Measurements from ENCODE around the gene UBE2D2. TPM values are rescaled to one million over a fixed set of nuclear protein-coding genes. Genes with fewer than 3 reads are reported as not detected.

UBE2D2 gene
- total RNA-seq, 1 donor from 2014 or later = 78.2 TPM

DNA sequence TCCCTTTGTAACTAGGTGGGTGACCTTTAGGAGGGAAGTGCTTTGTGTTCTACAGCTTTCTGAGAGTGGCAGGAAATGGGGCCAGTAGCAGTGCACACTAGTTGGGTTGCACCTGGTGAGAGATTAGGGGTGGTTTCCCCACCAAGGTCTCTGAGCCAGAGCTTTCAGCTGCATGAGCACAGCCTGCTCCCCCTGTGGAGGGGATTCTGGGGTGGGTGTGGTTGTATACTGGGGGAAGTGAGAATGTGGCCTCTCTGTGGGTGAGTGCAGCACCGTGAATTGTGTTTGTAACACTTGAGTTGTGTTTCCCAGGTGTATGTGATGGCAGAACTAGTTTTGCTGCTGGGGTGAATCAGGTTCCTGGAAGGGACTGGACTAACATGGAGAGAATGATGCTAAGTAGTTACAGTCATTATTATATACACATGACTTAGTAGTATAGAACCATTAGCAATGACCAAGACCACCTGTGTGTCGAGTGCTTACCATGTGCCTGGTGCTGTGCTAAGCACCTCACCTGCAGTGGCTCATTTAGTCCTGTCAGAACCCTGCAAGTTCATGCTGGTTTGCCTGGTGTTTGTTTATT is 75.2 kb downstream of the UBE2D2 start:
- DNase-seq (ENCODE audit: low read depth) = no peak

DNA sequence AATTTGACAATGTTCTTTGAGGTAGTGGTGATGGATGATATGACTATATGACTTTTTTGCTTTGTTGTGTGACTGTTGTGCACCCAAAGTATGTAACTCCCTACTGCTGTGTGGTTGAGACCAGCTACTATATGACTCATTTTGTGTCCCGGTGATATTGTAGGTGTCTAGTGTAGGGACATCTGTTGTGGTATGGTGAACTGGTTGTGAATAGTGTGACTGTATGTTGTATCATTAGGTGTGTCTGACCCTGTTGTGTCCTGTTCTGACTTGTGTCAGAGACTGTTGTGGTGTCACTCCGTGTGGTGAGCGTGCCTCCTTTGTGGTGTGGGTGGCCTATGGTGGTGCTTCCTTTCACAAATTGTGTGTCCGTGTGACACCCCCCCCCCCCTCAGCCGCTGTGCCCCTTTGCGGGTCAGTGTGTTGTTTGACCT is 75.9 kb downstream of the UBE2D2 start:
- peak; percentile 61 for DNase-seq (ENCODE audit: low read depth)

DNA sequence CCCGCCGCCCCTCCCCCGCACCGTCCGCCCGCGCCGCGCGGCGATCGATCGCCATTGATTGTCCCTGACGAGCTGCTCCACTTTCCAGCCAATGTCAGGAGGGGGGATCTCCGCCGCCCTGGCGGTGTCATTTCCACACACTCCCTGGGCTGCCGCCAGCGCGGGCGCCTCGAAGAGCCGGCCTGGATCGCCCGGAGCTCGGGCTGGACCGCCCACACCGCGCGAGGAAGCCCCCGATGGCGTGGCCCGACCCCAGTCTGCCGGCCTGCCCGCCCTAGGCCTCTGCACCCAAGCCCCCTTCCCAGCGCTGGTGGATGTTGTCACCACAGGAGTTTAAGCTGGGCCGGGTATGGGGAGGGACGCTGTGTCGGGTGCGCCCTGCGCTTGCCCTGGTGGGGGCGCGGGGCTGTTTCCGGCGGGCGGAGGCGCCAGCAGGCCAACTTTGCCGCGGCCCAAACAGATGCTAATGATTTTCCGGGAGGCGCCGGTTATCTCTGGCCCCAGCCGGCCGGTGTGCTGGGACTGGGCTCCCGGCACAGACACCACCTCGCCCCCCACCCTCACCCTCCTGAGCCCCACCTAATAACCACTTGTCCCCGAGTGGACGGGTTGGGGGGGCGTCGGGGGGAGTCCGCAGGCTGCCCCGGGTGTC is 76.4 kb downstream of the UBE2D2 start:
- no peak for DNase-seq (ENCODE audit: low read depth)

DNA sequence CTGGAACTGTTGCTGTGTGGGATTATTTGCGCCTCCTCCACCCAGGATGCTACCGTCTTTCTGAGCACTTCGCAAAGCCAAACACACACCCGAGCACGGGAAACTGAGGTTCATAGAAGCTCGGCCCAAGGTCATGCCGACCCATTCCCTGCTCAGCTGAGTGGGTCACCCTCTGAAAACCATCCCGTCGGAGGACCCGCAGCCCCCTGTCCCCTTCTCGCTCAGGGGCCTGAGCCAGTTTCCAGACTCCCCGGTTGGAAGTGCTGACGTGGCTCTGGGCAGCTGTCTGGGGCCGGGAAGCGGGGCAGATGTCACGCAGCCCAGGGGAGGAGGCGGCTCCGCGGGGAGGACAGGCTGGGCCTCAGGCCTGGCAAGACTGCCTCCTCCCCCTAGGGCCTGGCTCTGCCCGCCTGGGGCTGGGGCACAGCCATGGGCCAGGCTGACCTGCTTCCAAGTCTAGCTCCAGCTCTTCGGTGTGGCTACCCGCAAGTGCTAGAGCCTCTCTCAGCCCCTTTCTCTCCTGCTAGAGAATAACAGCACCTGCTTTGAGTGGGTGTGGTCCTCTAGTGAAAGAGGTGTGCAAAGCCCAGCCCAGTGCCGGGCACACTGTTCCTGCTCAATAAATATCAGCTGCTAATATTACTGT is 77.1 kb downstream of the UBE2D2 start:
- peak; percentile 69 for DNase-seq (ENCODE audit: low read depth)

DNA sequence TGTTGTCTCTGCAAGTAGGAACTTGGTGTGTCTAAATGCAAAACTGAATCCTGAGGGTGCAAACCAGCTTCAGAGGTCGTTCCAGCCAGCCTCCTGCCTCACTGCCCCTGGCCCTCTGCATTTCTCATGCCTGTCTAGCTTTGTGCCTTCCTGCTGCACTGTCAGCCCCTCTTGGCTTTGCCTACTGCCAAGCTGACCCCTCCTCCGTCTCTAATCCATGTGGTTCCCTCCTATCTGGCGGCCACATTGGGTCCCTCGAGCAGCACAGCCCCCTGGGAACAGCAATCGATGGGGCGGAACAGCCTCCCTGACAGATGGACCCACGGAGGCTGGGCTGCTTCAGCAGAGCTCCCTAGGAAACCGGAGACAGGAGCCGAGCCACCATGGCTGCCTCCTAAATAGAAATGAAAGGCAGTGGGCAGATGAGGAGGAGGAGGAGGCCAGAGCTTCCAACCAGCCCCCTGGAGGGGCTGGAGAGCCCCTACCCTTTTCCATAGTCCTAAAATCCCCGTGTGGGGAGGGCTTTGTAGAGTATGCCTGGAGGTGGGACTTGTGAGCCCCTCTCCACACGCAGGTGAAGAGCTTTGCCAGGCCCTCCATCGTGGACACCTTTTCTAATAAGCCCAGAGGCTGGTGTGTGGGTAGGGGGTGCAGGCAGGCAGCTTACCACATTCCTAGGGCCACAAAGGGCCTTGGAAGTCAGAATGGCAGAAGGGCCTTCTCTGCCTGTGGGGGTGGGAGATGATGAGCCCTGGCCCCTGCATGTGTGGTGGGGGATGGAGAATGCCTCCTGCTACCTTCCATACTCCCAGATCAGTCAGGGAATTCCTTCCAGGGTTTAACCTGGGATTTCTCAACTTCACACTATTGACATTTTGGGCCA is 77.8 kb downstream of the UBE2D2 start:
- no peak for DNase-seq (ENCODE audit: low read depth)

DNA sequence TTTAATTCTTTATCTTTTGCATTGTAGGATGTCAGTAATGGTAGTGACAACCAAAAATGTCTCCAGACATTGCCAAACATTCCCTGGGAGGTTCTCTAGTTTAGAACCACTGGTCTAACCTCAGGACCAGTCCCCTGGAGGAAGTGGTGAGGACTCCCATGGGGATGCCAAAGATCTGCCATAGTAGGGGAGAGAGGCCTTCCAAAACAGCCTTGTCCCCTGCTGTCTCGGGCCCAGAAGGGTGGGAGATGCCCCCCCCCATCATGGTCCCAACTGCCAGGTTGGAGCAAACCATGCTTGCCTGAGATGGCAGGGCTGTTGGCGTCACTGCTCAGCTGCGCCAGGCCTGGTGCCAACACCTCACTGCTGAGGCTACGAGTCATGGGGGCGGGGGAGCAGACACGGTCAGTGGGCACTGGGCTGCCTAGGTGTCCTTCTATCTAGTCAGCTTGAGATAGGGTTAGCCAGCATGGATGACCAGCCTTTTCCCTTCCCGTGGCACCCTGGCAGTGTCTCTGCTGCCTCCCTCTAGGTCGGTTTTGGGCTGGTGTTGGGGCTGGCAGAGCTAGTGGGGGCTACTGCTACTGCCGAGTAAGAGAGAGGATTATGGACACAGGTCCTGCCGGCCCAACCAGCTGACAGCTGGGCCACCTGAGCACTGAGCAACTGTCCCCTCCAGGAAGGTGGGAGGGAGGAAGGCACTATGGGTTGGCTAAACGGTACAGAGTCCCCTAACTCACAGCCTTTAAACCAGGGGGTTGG is 78.7 kb downstream of the UBE2D2 start:
- peak; percentile 59 for DNase-seq (ENCODE audit: low read depth)

DNA sequence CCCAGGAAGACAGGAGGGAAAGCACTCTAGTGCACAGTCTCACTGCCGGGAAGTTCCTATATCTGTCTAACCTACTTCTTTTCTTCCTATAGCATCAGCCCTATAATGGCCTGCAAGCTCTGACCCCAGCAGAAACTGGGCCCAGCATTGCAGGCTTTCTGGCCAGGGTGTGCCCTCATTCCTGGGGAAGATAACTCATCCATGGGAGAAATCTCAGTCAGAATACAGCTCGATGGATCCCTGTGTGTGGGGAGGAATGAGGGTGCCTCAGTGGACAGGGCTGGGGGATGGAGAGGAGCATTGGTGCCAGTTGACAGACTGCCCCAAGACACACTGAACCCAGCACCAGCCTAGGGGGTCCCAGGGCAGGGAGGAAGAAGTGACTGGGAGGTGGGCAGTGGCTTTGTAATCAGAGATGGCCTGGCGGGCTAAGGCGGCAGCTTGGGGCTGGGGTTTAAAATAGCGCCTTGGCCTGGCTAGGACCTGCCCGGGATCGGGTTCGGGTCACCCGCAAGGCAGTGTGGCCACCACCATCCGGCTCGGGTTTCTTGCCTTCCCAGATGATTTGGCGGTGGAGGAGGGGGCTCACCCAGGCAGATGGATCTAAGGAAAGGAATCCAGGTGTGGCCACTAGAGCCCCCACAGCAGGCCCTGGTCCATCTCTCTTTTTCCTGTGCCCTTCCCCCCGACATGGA is 79.4 kb downstream of the UBE2D2 start:
- DNase-seq (ENCODE audit: low read depth) = no peak

DNA sequence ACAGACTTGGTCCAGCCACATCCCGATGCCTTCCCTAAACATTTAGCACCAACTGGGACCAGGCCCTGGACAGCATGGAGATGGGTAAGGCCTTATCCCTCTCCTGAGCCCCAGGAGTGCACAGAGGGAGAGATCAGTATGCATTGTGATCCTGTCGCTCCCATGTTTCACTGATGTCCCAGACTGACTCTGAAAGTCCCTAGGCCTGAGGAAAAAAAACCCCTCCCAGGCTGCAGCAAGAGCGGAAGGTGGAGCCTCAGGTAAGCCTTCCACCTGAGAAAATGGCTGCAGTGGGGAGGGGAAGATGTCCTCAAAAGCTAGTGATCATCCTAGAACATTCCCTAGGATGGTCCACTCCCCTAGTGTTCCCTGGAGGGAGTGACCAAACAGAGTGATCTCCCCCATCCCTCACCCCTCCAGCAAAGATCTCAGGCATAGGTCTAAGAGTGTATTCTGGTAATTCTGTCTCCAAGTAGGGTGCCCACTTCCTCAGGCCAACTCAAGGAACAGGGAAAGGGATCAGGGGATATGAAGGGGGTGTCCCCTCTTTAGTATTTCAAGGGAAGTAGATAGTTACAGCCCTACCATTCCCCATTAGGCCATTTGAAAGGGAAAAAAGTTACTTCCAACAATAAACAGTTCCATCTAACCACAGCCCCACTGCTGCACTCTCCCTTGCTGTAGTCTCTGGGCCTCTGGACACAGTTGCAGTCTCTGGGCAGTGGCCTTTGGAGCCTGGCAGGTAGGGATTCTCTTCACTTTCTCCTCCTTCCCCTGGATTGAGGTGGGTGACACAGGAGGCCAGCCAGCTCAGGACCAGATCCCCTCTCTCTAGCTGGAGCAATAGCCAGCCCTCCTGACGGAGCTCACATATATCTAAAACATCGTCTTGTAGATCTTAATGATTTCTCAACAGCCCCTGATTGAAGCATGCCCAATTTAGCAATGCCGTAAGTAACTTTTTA is 80.3 kb downstream of the UBE2D2 start:
- no peak for DNase-seq (ENCODE audit: low read depth)

DNA sequence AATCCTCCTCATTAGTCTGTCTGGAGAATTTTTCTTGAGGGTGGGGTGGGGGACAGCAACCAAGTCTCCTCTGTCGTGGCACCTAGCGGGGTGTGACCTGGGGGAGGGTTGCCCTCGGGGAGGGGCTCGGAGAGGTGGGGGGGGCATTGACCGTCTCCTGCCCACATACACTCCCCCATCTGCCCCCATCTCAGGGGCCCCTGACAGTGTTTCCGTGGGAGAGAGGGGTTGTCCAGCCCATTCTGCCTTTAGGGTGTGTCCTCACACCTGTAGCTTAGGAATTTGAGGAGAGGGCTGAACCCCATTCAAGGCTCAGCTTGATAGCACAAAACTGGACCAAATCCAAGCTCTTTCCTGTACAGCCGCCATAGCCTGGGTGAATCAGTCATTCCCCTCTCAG is 81.1 kb downstream of the UBE2D2 start:
- no peak for DNase-seq (ENCODE audit: low read depth)

DNA sequence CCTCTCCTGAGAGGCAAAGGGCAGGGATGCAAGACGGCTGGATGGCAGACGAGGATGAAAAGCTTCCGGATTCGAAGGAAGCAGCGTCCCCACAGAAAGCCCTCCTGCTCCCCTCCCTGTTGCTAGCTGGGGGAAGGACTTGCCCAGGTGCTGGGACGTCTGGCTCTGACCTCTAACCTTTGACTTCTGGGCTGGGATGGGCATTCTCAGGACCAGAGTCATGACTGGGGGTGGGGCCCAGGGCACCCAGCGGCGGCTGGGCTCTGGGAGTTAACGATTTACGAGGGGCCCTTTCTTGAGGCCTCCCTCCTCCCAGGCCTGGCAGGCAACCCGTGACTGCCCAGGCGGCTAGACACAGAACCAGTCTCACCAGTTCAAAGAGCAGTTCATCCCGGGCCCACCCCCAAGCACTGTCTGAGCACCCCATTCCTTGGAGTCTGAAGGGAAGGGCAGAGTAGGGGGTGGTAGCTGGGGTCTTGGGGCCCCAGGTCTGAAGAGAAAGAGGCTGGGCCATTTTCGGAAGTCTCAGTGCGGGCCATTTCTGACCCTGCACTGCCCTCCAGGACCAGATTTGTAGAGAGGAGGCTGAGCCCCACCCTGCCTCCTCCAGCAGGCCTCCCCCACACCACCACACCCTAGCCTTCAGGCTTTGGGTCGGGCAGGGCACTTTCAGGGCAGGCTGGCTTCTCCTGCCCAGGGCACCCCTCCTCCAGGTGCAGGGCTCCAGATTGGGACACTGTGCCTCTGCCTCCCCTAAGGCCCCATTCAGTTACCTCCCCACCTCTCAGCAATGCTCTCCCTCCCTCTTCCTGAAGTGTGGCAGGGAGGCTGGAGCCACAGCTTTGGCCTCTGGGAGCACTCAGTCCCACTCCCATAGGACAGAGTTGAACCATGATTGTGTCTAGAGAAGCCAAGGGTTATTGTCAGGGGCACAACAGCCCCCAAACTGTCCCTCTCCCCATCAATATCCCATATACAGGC is 82.0 kb downstream of the UBE2D2 start:
- peak; percentile 68 for DNase-seq (ENCODE audit: low read depth)

DNA sequence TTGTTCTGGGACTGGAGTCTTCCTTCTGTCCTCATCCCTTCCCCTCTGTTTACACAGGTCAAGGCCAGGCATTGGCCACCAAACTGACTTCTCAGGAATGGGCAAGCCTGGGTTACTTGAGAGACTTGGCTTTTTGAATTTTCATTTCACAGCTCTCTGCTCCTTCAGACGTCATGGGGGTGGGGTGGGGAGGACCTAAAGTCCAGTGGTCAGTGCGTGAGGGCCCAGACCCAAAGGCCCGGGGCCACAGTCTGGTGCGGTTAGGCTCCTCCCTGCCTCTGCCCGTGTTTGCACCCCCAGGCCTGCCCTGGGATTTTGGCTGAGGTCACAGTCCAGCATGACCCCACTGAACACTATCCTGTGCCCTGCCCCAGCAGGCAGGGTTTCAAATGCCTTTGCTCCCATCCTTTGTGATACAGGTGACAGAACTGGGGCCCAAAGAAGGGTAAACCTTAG is 82.9 kb downstream of the UBE2D2 start:
- no peak for DNase-seq (ENCODE audit: low read depth)

DNA sequence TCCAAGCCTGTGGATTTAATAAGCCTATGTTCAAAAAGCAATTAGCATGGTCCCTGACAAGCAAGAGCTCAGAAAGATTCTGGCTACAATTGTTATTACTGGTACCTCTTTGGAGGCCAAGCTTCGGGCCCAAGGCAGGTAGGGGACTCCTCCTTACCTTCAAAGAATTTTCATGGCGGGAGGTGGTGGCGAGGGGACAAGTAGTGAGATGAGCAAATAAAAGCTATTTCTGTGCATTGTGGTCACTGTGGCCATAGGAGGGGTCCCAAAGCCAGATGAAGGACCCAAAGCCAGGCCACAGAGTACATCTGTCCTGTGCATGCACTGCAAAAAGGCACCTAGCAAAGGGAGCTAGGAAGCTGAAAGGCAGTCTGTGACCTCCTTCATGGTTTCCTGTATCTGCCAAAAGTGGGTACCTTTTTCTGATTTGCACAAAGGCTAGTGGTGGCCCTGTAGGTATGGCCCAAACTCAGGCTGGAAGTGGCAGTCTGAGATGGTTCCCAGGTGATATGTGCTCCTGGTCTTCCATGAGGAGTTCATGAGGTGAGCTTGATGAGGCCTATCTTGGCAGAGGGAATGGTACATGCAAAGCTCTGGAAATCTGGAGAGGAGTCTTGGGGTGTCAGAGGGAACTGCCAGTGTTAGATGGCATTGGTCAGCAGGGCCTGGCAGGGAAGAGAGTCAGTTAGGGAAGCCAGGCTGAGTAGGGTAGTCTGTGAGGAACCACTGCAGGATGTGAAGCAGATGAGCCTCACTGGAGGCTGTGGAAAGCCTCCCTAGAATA is 83.7 kb downstream of the UBE2D2 start:
- no peak for DNase-seq (ENCODE audit: low read depth)

DNA sequence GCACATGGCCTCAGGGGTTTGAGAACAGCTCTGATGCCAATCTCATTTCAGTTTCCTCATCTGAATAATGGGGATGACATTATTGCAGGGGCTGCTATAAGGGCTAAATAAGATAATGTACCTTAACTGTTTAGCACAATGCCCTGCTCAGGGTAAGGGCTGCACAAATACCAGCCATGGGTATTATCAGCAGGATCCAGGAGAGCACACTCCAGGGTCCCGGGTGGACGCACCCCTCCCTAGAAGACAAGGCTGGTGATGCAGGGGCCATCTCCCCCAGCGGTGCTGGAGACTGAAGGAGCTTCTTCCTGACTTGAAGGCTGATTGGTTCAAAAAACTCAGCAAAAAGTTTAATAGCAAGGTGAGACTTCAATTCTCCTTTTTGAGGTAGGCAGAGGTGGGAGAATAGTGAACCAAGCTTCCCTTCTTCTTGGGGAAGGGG is 84.3 kb downstream of the UBE2D2 start:
- DNase-seq (ENCODE audit: low read depth) = no peak

DNA sequence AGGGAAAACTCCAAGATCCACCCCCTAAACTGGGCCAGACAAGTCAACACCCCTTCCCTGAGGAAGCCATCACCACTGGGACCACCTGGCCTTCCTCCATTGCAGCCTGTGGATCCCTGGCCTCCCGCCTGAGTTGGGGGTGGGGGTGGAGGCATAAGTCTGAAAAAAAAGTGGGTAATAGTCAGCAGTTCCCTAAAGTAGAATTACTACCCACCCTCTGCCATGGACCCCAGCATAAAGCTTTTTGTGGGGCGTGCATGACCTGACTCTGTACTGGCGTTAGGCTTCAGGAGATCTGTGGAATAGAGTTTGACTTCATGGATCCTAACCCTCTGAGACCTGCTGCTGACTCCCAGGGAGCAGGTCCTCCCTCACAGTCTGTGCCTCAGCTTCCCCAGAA is 85.0 kb downstream of the UBE2D2 start:
- DNase-seq (ENCODE audit: low read depth) = no peak

DNA sequence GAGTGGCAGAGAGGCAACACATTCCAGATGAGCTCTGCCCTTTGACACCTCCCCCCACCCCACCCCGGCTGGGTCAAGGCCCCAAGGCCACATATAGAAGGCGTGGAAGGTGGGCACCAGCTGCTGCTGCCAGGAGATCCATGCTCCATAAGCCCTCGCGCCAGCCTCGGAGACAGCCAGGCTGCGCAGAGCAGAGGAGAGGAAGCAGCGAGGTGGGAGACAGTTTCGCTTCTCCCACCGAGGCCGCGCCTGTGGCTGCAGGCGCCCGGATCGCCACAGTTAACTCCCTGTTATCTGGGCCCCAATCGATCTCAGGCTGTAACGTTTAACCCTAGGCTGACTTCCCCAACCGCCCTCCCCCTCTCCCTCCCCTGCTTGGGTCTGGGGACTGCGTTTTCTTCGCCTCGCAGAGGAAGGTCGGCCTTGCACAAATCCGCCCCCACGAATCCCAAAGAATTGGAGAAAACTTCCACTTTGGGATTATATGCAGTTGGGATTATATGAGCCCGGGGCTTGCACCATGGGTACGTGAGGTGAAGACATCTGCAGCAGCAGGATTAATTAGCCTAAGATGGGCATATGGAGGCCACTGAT is 85.9 kb downstream of the UBE2D2 start:
- no peak for DNase-seq (ENCODE audit: low read depth)

DNA sequence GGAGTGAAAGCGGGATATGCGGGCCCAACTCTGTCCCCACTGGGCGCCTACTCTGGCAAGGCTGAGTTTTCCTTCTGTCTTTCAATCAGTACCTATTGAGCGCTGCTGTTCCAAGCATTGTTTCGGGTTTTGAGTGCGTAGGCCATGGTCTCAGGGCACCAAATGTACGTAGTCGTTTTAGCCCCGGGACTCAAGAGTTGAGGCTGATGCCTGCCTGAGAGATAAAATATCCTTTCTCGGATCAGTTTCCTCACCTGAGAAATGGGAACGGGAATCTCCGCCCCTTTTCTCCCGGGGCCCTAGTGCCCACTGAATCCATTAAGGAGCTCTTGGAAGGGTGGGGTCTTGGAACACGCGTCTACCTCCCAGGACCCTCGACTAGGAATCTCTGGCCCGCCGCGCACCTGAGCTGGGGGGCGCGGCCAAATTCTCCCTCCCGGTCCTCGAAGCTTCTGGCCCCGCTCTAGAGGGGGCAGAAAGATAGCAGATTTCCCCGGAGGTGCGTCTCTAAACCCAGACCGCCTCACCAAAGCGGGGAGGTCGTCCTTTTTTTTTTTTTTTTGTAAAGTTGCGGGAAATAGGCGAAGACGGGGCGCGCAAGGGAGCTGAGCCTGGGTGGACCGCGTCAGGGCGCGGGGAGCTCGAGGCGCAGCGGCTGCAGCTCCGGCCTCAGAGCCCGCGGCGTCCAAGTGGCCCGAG is 86.5 kb downstream of the UBE2D2 start:
- DNase-seq (ENCODE audit: low read depth) = no peak

Data from renal cortical epithelial cell (primary cell).